ENCODE measurements around the gene CDYL2.

CDYL2 gene

DNA sequence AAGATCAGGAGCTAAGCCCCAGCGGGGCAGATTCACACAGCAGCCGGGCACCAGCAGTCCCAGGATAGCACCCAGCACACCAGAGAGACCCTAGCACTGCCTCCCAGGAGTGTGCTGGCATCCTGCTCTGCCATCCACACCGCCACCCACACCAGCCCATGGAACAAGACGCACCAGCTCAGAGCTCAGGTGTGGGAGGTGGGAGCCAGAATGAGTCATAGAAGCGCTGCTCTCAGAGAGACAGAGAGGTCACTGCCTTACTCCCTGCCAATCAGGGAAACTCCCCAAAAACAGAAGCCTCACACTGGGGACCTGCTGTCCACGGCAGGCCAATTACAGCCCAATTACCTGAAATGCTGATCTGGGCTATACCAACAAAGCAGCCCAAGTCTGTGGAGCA lies 64.9 kb downstream of the CDYL2 start:
- Histone ChIP-seq H3K27me3 (ENCODE audit: insufficient read depth, low read depth) (no peaks in the 10 kb centered on the region), H4K20me1 (ENCODE audit: insufficient read depth) (no peaks in the 10 kb centered on the region), H3K79me2 (ENCODE audit: insufficient read depth, low read depth) (peaks cover 12% of the 10 kb centered on the region; the same call in 1 of the 2 replicates), H3K4me1 (ENCODE audit: low read depth, poor library complexity, severe bottlenecking) (peaks cover 16% of the 10 kb centered on the region), H3K9ac (no peak overlapping the region), H3K36me3 (ENCODE audit: insufficient read depth) (no peaks in the 10 kb centered on the region), H2AFZ (ENCODE audit: low read depth) (no peak overlapping the region), H3K4me2 (no peak overlapping the region), H3K27ac (no peak overlapping the region), H3K4me3 (IDR thresholded peaks at IDR 0.05; ENCODE audit: insufficient read depth, low read depth, low read length) (no peak overlapping the region)
- TF ChIP-seq, protein P1, sequence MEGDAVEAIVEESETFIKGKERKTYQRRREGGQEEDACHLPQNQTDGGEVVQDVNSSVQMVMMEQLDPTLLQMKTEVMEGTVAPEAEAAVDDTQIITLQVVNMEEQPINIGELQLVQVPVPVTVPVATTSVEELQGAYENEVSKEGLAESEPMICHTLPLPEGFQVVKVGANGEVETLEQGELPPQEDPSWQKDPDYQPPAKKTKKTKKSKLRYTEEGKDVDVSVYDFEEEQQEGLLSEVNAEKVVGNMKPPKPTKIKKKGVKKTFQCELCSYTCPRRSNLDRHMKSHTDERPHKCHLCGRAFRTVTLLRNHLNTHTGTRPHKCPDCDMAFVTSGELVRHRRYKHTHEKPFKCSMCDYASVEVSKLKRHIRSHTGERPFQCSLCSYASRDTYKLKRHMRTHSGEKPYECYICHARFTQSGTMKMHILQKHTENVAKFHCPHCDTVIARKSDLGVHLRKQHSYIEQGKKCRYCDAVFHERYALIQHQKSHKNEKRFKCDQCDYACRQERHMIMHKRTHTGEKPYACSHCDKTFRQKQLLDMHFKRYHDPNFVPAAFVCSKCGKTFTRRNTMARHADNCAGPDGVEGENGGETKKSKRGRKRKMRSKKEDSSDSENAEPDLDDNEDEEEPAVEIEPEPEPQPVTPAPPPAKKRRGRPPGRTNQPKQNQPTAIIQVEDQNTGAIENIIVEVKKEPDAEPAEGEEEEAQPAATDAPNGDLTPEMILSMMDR (conservative IDR thresholded peaks at IDR 0.05; ENCODE audit: low read depth, low read length): no peak

DNA sequence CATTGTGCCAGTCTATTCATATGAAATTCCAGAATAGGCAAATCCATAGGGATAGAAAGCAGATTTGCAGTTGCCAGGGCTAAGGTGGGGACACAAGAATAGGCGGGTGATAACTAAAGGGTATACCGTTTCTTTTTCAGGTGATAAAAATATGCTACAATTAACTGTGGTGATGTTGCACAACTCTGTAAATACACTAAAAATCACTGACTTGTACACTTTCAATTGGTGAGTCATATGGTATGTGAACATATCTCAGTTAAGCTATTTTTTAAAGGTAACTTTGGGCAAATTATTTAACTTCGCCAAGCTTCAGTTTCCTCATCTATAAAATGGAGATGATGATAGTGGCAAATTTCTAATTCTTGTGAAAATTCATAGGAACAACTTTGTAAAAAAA lies 65.9 kb downstream of the CDYL2 start:
- no peak overlapping the region for H3K4me2 ChIP-seq
- no peak overlapping the region for H3K9ac ChIP-seq
- peaks cover 6% of the 10 kb centered on the region for H3K4me1 ChIP-seq (ENCODE audit: low read depth, poor library complexity, severe bottlenecking)
- H3K36me3 ChIP-seq (ENCODE audit: insufficient read depth): no peaks in the 10 kb centered on the region
- no peaks in the 10 kb centered on the region for H3K27me3 ChIP-seq (ENCODE audit: insufficient read depth, low read depth)
- H4K20me1 ChIP-seq (ENCODE audit: insufficient read depth): no peaks in the 10 kb centered on the region
- TF ChIP-seq, protein P1 (conservative IDR thresholded peaks at IDR 0.05; ENCODE audit: low read depth, low read length): no peak
- H3K27ac ChIP-seq: no peak overlapping the region
- no peak overlapping the region for H3K4me3 ChIP-seq (IDR thresholded peaks at IDR 0.05; ENCODE audit: insufficient read depth, low read depth, low read length)
- H3K79me2 ChIP-seq (ENCODE audit: insufficient read depth, low read depth): peaks cover 5% of the 10 kb centered on the region; the same call in 1 of the 2 replicates
- no peak overlapping the region for H2AFZ ChIP-seq (ENCODE audit: low read depth)

DNA sequence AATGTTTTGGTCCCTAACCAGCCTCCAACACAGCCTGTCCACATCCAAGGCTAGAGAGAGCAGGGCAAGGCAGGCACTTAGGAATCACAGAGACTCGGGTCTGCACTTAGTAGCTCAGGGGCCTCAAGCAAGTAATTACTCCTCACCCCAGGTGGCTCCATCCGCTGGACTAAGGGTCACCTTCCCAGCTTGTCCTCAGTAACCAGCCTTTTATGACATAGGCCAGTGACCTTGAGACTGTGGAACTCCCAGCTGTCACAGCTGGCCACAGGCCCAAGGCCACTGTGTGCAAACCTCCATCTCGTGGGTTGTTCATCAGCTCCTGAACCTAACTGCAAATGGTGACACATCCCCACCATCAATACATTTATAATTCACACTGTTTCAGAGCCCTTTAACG lies 68.6 kb downstream of the CDYL2 start:
- H3K4me1 ChIP-seq (ENCODE audit: low read depth, poor library complexity, severe bottlenecking): no peaks in the 10 kb centered on the region
- H3K4me3 ChIP-seq (IDR thresholded peaks at IDR 0.05; ENCODE audit: insufficient read depth, low read depth, low read length): no peak overlapping the region
- no peak overlapping the region for H3K9ac ChIP-seq
- no peak overlapping the region for H2AFZ ChIP-seq (ENCODE audit: low read depth)
- H3K36me3 ChIP-seq (ENCODE audit: insufficient read depth): no peaks in the 10 kb centered on the region
- no peaks in the 10 kb centered on the region for H4K20me1 ChIP-seq (ENCODE audit: insufficient read depth)
- no peaks in the 10 kb centered on the region for H3K27me3 ChIP-seq (ENCODE audit: insufficient read depth, low read depth)
- no peak overlapping the region for H3K27ac ChIP-seq
- no peak overlapping the region for H3K4me2 ChIP-seq
- no peaks in the 10 kb centered on the region for H3K79me2 ChIP-seq (ENCODE audit: insufficient read depth, low read depth)
- TF ChIP-seq, protein P1 (conservative IDR thresholded peaks at IDR 0.05; ENCODE audit: low read depth, low read length): no peak

DNA sequence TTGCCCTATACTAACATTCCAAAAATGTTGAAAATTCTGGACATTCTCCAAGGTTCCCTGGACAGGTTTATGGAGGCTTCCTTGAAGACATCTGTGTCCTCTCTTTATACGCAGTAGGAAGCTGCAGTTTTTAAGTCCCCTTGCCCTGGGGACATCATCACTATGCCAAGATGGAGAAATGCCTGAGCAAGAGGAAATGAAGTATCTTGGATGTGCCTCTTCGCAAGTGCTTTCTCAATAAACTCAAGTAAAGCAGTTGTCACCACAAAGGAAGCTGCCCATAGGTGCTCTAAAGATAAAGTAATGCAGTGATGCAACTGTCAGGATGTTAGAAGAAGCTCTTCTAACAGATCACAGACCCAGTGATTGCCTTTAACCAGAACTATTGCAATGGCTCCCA lies 71.0 kb downstream of the CDYL2 start:
- Histone ChIP-seq H3K36me3 (ENCODE audit: insufficient read depth) (no peaks in the 10 kb centered on the region), H3K9ac (no peak overlapping the region), H4K20me1 (ENCODE audit: insufficient read depth) (no peaks in the 10 kb centered on the region), H3K4me1 (ENCODE audit: low read depth, poor library complexity, severe bottlenecking) (no peaks in the 10 kb centered on the region), H3K4me3 (IDR thresholded peaks at IDR 0.05; ENCODE audit: insufficient read depth, low read depth, low read length) (no peak overlapping the region), H3K27me3 (ENCODE audit: insufficient read depth, low read depth) (no peaks in the 10 kb centered on the region), H3K27ac (no peak overlapping the region), H3K79me2 (ENCODE audit: insufficient read depth, low read depth) (no peaks in the 10 kb centered on the region), H3K4me2 (no peak overlapping the region), H2AFZ (ENCODE audit: low read depth) (no peak overlapping the region)
- TF ChIP-seq, protein P1 (conservative IDR thresholded peaks at IDR 0.05; ENCODE audit: low read depth, low read length): no peak
